ENCODE data around the gene JMJD8. TPM values are rescaled to one million over a fixed set of nuclear protein-coding genes. Genes with fewer than 3 reads are reported as not detected.
A peak's percentile ranks its signal among the peaks of the same experiment; 100 is the strongest.

The JMJD8 gene
- total and polyA plus RNA-seq, 2 experiments from 2014 or later = 48.5 to 82.5 TPM

GRCh38 chr16:685967-686366, 1.8 kb upstream of the JMJD8 start:
- Histone ChIP-seq H4K20me1 (replicated peaks; ENCODE audit: insufficient read depth) (peaks cover 14% of the 10 kb centered on the region; the same call in 1 of the 2 replicates), H3K9me2 (ENCODE audit: insufficient read depth) (no peaks in the 10 kb centered on the region), H3K4me1 (ENCODE audit: insufficient read depth) (peaks cover 5% of the 10 kb centered on the region; the same call in 1 of the 2 replicates), H2AFZ (no peak overlapping the region), H3K27ac (ENCODE audit: low read depth) (no peak overlapping the region), H3K79me2 (replicated peaks; ENCODE audit: insufficient read depth) (peaks cover 6% of the 10 kb centered on the region; the same call in 1 of the 2 replicates), H3K4me2 (no peak overlapping the region), H3K36me3 (ENCODE audit: insufficient read depth) (no peaks in the 10 kb centered on the region; the same call in 1 of the 2 replicates), H3K27me3 (ENCODE audit: insufficient read depth) (0 out of 2 replicates have a peak, but pooled peaks cover 3% of the 10 kb centered on the region), H3F3A (replicated peaks; ENCODE audit: low read depth) (peaks cover 23% of the 10 kb centered on the region), H3K4me3 (no peak overlapping the region)
- TF ChIP-seq, protein P1, sequence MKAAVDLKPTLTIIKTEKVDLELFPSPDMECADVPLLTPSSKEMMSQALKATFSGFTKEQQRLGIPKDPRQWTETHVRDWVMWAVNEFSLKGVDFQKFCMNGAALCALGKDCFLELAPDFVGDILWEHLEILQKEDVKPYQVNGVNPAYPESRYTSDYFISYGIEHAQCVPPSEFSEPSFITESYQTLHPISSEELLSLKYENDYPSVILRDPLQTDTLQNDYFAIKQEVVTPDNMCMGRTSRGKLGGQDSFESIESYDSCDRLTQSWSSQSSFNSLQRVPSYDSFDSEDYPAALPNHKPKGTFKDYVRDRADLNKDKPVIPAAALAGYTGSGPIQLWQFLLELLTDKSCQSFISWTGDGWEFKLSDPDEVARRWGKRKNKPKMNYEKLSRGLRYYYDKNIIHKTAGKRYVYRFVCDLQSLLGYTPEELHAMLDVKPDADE (IDR thresholded peaks at IDR 0.05) = no peak
- TF ChIP-seq CTCF (conservative IDR thresholded peaks at IDR 0.05; ENCODE audit: low read depth in 2 of 2) = peak; percentile 51 to 76
- Mint-ChIP-seq H3K4me1 (peaks cover 14% of the 10 kb centered on the region), H3K36me3 (ENCODE audit: low read depth) (peaks cover 33% of the 10 kb centered on the region), H3K27ac (no peak overlapping the region), H3K27me3 (ENCODE audit: insufficient read depth, low read depth, poor library complexity) (peaks cover 22% of the 10 kb centered on the region), H3K4me3 (peak overlapping the region; percentile 39; the same call in 1 of the 3 replicates), H3K9me3 (no peaks in the 10 kb centered on the region; the same call in 2 of the 3 replicates)
- ATAC-seq (peak; percentile 3; the same call in 1 of the 3 replicates), DNase-seq (ENCODE audit: low spot score) (peak; percentile 61)

- peaks cover 14% of the 10 kb centered on the region; the same call in 1 of the 2 replicates for H4K20me1 ChIP-seq (replicated peaks; ENCODE audit: insufficient read depth)
- DNase-seq (ENCODE audit: low spot score) (no peak), ATAC-seq (no peak)
- no peaks in the 10 kb centered on the region for H3K27me3 ChIP-seq (ENCODE audit: insufficient read depth)
- no peak overlapping the region for H3K27ac ChIP-seq (ENCODE audit: low read depth)
- no peak overlapping the region for H3K4me3 ChIP-seq
- peaks cover 5% of the 10 kb centered on the region; the same call in 1 of the 2 replicates for H3K4me1 ChIP-seq (ENCODE audit: insufficient read depth)
- H3K36me3 ChIP-seq (ENCODE audit: insufficient read depth) = no peaks in the 10 kb centered on the region; the same call in 1 of the 2 replicates
- H3K79me2 ChIP-seq (replicated peaks; ENCODE audit: insufficient read depth) = peaks cover 9% of the 10 kb centered on the region; the same call in 1 of the 2 replicates
- Mint-ChIP-seq H3K4me3 (no peak overlapping the region), H3K36me3 (ENCODE audit: low read depth) (peaks cover 34% of the 10 kb centered on the region), H3K27me3 (ENCODE audit: insufficient read depth, low read depth, poor library complexity) (peaks cover 20% of the 10 kb centered on the region), H3K9me3 (no peaks in the 10 kb centered on the region; the same call in 2 of the 3 replicates), H3K4me1 (peaks cover 15% of the 10 kb centered on the region), H3K27ac (no peak overlapping the region)
- H2AFZ ChIP-seq = no peak overlapping the region
- no peaks in the 10 kb centered on the region for H3K9me2 ChIP-seq (ENCODE audit: insufficient read depth)
- peaks cover 24% of the 10 kb centered on the region for H3F3A ChIP-seq (replicated peaks; ENCODE audit: low read depth)
- no peak overlapping the region for H3K4me2 ChIP-seq
- no peak for TF ChIP-seq EZH2phosphoT487 (IDR thresholded peaks at IDR 0.05; ENCODE audit: unreplicated experiment)
- TF ChIP-seq, protein P1 (IDR thresholded peaks at IDR 0.05) = no peak
- TF ChIP-seq JUNB (IDR thresholded peaks at IDR 0.05; ENCODE audit: unreplicated experiment) = no peak
- no peak for TF ChIP-seq CREB1 (CRISPR knock-in tag; IDR thresholded peaks at IDR 0.05; ENCODE audit: low read depth)
- no peak for TF ChIP-seq STAT1 (IDR thresholded peaks at IDR 0.05; ENCODE audit: unreplicated experiment)
- TF ChIP-seq NANOG (IDR thresholded peaks at IDR 0.05; ENCODE audit: borderline replicate concordance) = no peak
- no peak for TF ChIP-seq POLR2AphosphoS5 (IDR thresholded peaks at IDR 0.05; ENCODE audit: low read depth)
- TF ChIP-seq ZNF462 (CRISPR knock-in tag; IDR thresholded peaks at IDR 0.05) = no peak
Observed at GRCh38 chr16:684961-685696, 995 bp upstream of the JMJD8 start.
